Measurements from ENCODE around the gene N4BP2.

The N4BP2 gene

GRCh38 chr4:40183615-40184411 lies 127.2 kb downstream of the N4BP2 start:
- Mint-ChIP-seq H3K4me1 (ENCODE audit: low read depth) (peaks cover 21% of the 10 kb centered on the region), H3K27me3 (ENCODE audit: low read depth) (no peaks in the 10 kb centered on the region), H3K27ac (peak overlapping the region; percentile 50), H3K9me3 (peaks cover 3% of the 10 kb centered on the region), H3K4me3 (peak overlapping the region; percentile 38), H3K36me3 (ENCODE audit: low read depth) (peaks cover 6% of the 10 kb centered on the region)

DNA sequence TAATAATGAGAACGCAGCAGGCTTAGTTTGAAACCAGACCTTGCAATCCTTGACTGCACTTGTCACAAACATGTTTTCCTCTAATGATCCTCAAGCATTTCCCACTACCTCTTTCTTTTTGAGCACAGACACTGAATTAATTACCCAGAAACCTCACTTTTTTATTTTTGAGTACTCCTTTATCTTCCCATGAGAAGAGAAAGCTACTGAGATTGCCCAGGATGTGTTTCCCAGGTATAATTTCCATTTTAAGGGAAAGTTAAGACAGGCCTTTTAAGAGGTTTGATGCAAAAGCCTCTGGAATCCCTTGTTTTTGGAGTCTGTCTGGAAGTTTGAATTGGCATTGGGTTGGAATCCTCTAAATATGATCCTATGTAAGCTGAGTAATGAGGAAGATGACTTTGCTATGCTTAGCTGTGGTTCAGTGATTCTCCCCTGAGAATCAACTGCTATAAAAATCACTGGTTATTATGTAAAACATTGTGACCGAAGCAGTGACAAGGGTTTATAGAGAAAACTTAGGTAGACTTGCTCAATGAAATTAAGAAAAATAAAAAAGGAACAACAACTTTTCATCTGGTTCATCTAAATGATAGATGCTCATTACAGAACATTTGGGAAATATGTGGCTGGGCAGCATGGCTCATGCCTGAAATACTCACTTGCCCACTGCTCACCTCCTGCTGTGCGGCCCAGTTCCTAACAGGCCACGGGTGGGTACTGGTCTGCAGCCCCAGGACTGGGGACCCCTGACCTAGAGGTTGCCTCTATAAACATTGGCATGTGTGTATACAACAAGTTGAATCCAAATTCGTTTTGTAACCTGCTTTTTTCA lies 129.4 kb downstream of the N4BP2 start:
- H3K27me3 Mint-ChIP-seq (ENCODE audit: low read depth): no peaks in the 10 kb centered on the region
- peaks cover 10% of the 10 kb centered on the region for H3K36me3 Mint-ChIP-seq (ENCODE audit: low read depth)
- H3K4me1 Mint-ChIP-seq (ENCODE audit: low read depth): peaks cover 37% of the 10 kb centered on the region
- H3K27ac Mint-ChIP-seq: no peak overlapping the region
- H3K4me3 Mint-ChIP-seq: no peak overlapping the region
- peaks cover 3% of the 10 kb centered on the region for H3K9me3 Mint-ChIP-seq

DNA sequence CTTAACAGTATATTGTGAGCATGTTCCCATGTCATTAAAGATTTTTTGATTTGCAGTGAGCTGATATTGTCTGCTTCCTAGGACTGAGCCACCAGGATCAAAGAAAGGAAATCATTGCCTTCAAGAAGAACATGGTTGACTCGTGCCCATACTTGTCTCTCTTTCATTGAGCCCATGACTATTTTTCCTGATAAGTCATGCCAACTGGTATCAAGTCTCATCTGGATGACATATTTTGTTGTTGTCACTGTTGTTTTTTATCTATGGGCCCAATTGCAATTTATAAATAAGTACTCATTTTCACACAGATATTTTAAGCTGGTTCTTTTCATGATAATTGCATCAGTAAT lies 130.0 kb downstream of the N4BP2 start:
- H3K27ac Mint-ChIP-seq: no peak overlapping the region
- peaks cover 40% of the 10 kb centered on the region for H3K4me1 Mint-ChIP-seq (ENCODE audit: low read depth)
- no peak overlapping the region for H3K4me3 Mint-ChIP-seq

GRCh38 chr4:40187386-40187906 lies 130.8 kb downstream of the N4BP2 start:
- peaks cover 48% of the 10 kb centered on the region for H3K4me1 Mint-ChIP-seq (ENCODE audit: low read depth)
- H3K27me3 Mint-ChIP-seq (ENCODE audit: low read depth): no peaks in the 10 kb centered on the region
- peak overlapping the region; percentile 31 for H3K27ac Mint-ChIP-seq
- no peaks in the 10 kb centered on the region for H3K9me3 Mint-ChIP-seq
- peak overlapping the region; percentile 16 for H3K4me3 Mint-ChIP-seq
- H3K36me3 Mint-ChIP-seq (ENCODE audit: low read depth): peaks cover 9% of the 10 kb centered on the region

More for the DNA sequence above, 130.0 kb downstream of the N4BP2 start:
- H3K27me3 Mint-ChIP-seq (ENCODE audit: low read depth): no peaks in the 10 kb centered on the region
- peaks cover 9% of the 10 kb centered on the region for H3K36me3 Mint-ChIP-seq (ENCODE audit: low read depth)
- no peaks in the 10 kb centered on the region for H3K9me3 Mint-ChIP-seq

- Mint-ChIP-seq H3K9me3 (no peaks in the 10 kb centered on the region), H3K4me3 (peak overlapping the region; percentile 87), H3K27ac (peak overlapping the region; percentile 98), H3K4me1 (ENCODE audit: low read depth) (peaks cover 60% of the 10 kb centered on the region), H3K27me3 (ENCODE audit: low read depth) (no peaks in the 10 kb centered on the region), H3K36me3 (ENCODE audit: low read depth) (peaks cover 9% of the 10 kb centered on the region)
Observed at GRCh38 chr4:40190019-40190418, 133.4 kb downstream of the N4BP2 start.

DNA sequence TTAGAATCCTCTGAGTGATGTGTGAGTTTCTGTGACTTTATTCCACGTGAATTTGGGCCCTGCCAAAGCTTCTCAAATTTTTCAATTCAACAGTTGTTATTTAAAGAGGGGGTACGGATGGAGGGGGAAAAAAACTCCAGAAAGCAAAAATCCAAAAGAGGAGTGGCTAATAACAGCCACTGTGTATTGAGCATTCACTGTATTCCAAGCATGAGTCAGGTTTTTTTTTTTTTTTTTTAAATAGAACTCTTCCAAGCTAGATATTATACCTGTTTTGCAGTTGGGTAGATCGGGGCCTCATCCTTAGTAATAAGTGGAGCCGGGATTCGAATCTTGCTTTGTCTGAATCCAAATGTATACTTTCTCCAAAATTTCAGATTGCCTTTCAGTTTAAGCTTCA lies 133.8 kb downstream of the N4BP2 start:
- Mint-ChIP-seq H3K36me3 (ENCODE audit: low read depth) (peaks cover 9% of the 10 kb centered on the region), H3K27ac (peak overlapping the region; percentile 98), H3K4me1 (ENCODE audit: low read depth) (peaks cover 63% of the 10 kb centered on the region)

DNA sequence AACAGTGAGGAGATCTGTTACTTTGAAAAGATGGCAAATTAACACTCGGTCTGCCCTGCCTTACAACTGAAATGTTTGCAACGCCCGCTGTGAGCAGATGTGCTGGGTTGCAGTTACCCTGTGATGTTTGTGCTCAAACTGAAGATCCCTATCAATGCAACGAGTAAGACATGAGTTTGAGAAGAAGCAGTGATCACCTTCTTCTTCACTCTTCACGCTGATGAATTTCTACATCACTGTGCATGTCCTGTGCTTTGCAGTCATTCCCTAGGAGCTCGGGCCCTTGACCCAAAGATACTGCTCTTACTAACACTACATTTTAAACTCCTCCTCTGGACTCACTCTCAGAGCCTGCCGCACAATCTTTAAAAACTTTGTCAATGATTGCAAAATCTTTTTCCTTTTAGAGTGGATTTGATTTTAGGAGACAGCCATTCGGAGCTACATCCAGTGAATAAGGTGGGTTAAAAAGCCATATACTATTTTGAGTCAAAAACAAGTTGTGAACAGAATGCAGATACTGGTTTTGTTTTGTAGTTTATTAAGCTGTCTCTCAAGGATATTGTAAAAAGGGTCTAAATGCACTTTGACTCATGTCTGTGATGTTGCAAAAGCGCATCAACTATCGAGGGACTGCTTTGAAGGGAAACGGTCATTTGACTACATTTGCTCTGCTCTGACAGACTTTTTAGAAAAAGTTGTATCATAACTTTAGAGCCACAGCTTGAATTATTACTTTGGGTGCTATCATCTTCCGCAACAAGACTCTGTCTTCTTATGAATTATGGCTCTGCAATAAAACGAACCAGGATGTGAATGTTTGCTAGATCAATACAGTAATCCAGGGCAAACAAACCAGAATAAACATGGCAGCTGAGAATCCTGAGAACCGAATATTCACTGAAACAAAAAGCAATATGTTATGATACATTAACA lies 134.5 kb downstream of the N4BP2 start:
- peaks cover 69% of the 10 kb centered on the region for H3K4me1 Mint-ChIP-seq (ENCODE audit: low read depth)

More for the DNA sequence above, 133.8 kb downstream of the N4BP2 start:
- Mint-ChIP-seq H3K27me3 (ENCODE audit: low read depth) (no peaks in the 10 kb centered on the region), H3K9me3 (no peaks in the 10 kb centered on the region), H3K4me3 (peak overlapping the region; percentile 87)

GRCh38 chr4:40192114-40193015 lies 135.7 kb downstream of the N4BP2 start:
- Mint-ChIP-seq H3K9me3 (no peaks in the 10 kb centered on the region), H3K36me3 (ENCODE audit: low read depth) (peaks cover 14% of the 10 kb centered on the region), H3K4me3 (peak overlapping the region; percentile 79), H3K27me3 (ENCODE audit: low read depth) (no peaks in the 10 kb centered on the region), H3K4me1 (ENCODE audit: low read depth) (peaks cover 75% of the 10 kb centered on the region), H3K27ac (peak overlapping the region; percentile 98)

More for the DNA sequence above, 134.5 kb downstream of the N4BP2 start:
- H3K9me3 Mint-ChIP-seq: no peaks in the 10 kb centered on the region
- peak overlapping the region; percentile 98 for H3K27ac Mint-ChIP-seq
- peak overlapping the region; percentile 87 for H3K4me3 Mint-ChIP-seq
- H3K36me3 Mint-ChIP-seq (ENCODE audit: low read depth): peaks cover 9% of the 10 kb centered on the region
- no peaks in the 10 kb centered on the region for H3K27me3 Mint-ChIP-seq (ENCODE audit: low read depth)

DNA sequence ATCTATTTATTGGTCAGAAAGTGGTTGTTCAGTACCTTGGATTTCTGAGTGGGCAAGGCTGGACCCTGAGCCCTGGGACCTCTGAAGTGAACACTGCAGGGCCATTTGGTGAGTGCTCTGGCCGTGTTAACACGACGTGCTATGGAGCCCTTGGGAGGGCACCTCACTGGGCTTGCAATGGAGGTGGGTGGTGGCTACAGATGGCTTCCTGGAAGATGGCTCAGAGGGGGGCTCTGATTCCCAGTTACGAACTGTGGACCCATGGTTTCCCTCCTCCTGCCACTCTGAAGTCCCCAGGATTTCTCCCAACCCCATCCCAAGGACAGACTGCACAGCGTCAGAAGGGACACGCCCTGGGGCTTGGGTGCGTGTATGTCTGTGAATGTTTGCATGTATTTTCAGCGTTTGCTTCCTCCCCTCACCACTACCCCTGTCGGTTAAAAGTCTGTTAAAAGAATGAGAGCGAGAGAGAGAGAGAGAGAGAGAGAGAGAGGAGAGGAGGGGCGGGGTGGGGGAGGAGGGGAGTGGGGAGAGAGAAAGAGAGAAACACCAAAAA lies 136.4 kb downstream of the N4BP2 start:
- Mint-ChIP-seq H3K27me3 (ENCODE audit: low read depth) (no peaks in the 10 kb centered on the region), H3K9me3 (no peaks in the 10 kb centered on the region), H3K36me3 (ENCODE audit: low read depth) (peaks cover 14% of the 10 kb centered on the region), H3K27ac (peak overlapping the region; percentile 98), H3K4me3 (peak overlapping the region; percentile 79), H3K4me1 (ENCODE audit: low read depth) (peaks cover 71% of the 10 kb centered on the region)

DNA sequence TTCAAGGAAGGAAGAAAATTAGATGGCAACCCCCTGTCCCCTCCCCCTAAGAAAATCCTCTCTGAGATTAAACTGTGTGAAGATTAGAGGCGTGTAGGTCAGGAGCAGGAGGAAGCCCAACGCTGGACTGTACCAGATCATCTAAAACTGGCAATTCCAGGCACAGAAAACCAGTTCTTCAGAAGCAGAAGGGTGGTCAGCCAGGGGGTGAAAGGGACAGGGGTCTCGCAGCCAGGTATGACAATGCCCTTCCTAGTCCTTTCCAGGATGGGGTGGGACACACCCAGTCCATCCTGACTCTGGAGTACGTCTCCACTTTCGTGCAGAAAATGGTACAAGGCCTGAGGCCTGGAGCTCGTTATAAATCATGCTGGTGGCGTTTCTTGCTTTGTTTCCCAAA lies 136.9 kb downstream of the N4BP2 start:
- H3K9me3 Mint-ChIP-seq: no peaks in the 10 kb centered on the region
- H3K4me1 Mint-ChIP-seq (ENCODE audit: low read depth): peaks cover 72% of the 10 kb centered on the region
- peak overlapping the region; percentile 98 for H3K27ac Mint-ChIP-seq
- H3K36me3 Mint-ChIP-seq (ENCODE audit: low read depth): peaks cover 19% of the 10 kb centered on the region
- peak overlapping the region; percentile 79 for H3K4me3 Mint-ChIP-seq
- H3K27me3 Mint-ChIP-seq (ENCODE audit: low read depth): no peaks in the 10 kb centered on the region

- peak overlapping the region; percentile 97 for H3K4me3 Mint-ChIP-seq
- peak overlapping the region; percentile 98 for H3K27ac Mint-ChIP-seq
- no peaks in the 10 kb centered on the region for H3K9me3 Mint-ChIP-seq
- H3K4me1 Mint-ChIP-seq (ENCODE audit: low read depth): peaks cover 68% of the 10 kb centered on the region
- H3K36me3 Mint-ChIP-seq (ENCODE audit: low read depth): peaks cover 25% of the 10 kb centered on the region
- H3K27me3 Mint-ChIP-seq (ENCODE audit: low read depth): no peaks in the 10 kb centered on the region
Observed at GRCh38 chr4:40194602-40195161, 138.0 kb downstream of the N4BP2 start.

GRCh38 chr4:40195182-40196177 lies 138.8 kb downstream of the N4BP2 start:
- H3K27ac Mint-ChIP-seq: peak overlapping the region; percentile 98
- no peaks in the 10 kb centered on the region for H3K27me3 Mint-ChIP-seq (ENCODE audit: low read depth)
- H3K36me3 Mint-ChIP-seq (ENCODE audit: low read depth): peaks cover 32% of the 10 kb centered on the region
- H3K4me1 Mint-ChIP-seq (ENCODE audit: low read depth): peaks cover 62% of the 10 kb centered on the region
- no peaks in the 10 kb centered on the region for H3K9me3 Mint-ChIP-seq
- H3K4me3 Mint-ChIP-seq: peak overlapping the region; percentile 97
